ENCODE data around the gene TPGS1. TPM values are rescaled to one million over a fixed set of nuclear protein-coding genes. Genes with fewer than 3 reads are reported as not detected.

The TPGS1 gene
- total RNA-seq, 2 donors from 2014 or later = 13.3 to 14.4 TPM

GRCh38 chr19:525029-525428 is 17.7 kb downstream of the TPGS1 start:
- TF ChIP-seq, protein P1, sequence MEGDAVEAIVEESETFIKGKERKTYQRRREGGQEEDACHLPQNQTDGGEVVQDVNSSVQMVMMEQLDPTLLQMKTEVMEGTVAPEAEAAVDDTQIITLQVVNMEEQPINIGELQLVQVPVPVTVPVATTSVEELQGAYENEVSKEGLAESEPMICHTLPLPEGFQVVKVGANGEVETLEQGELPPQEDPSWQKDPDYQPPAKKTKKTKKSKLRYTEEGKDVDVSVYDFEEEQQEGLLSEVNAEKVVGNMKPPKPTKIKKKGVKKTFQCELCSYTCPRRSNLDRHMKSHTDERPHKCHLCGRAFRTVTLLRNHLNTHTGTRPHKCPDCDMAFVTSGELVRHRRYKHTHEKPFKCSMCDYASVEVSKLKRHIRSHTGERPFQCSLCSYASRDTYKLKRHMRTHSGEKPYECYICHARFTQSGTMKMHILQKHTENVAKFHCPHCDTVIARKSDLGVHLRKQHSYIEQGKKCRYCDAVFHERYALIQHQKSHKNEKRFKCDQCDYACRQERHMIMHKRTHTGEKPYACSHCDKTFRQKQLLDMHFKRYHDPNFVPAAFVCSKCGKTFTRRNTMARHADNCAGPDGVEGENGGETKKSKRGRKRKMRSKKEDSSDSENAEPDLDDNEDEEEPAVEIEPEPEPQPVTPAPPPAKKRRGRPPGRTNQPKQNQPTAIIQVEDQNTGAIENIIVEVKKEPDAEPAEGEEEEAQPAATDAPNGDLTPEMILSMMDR (IDR thresholded peaks at IDR 0.05) = no peak
- Histone ChIP-seq H3K4me1 (no peaks in the 10 kb centered on the region), H3K9ac (ENCODE audit: low read depth in 2 of 2, low read length in 2 of 2) (no peak overlapping the region), H3K27ac (no peak overlapping the region), H3K9me3 (no peaks in the 10 kb centered on the region), H3K4me3 (no peak overlapping the region), H3K36me3 (no peaks in the 10 kb centered on the region), H3K27me3 (no peaks in the 10 kb centered on the region)
- intact Hi-C loops (cut with DNase I) = no loop called here
- no peak for DNase-seq

DNA sequence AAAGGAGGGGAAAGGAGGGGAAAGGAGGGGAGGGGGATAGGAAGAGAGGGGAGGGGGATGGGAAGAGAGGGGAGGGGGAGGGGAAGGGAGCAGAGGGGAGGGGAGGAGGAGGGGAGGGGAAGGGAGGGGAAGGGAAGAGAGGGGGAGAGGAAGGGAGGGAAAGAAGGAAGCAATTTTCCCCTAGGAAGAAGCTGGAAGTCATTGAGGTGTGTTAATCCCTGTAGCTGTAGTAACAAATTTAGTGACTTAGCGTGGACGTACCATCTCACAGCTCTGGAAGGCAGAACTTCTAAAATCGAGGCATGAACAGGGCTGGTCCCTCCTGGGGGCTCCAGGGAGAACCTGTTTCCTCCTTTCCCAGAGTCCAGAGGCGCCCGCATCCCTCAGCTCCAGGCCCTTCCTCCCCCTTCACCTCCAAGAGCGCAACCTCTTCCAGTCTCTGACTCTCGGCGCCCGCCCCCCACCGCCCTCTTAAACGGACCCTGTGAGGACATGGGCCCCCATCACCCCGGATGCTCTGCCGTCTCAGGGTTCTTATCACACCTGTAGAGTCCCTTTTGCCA is 18.6 kb downstream of the TPGS1 start:
- Histone ChIP-seq H3K36me3 (no peaks in the 10 kb centered on the region), H3K27ac (no peak overlapping the region), H3K27me3 (no peaks in the 10 kb centered on the region), H3K9ac (ENCODE audit: low read depth in 2 of 2, low read length in 2 of 2) (no peak overlapping the region), H3K4me1 (no peaks in the 10 kb centered on the region), H3K9me3 (no peaks in the 10 kb centered on the region), H3K4me3 (no peak overlapping the region)
- DNase-seq = no peak
- intact Hi-C loops (cut with DNase I) = no loop called here
- TF ChIP-seq, protein P1 (IDR thresholded peaks at IDR 0.05) = no peak

- intact Hi-C loops (cut with DNase I) = no loop called here
- H3K9me3 ChIP-seq = no peaks in the 10 kb centered on the region
- no peaks in the 10 kb centered on the region for H3K27me3 ChIP-seq
- peak overlapping the region; percentile 96 for H3K27ac ChIP-seq
- DNase-seq = no peak
- H3K9ac ChIP-seq (ENCODE audit: low read depth in 2 of 2, low read length in 2 of 2) = peak overlapping the region; percentile 76 to 88
- H3K4me3 ChIP-seq = peak overlapping the region; percentile 92
- TF ChIP-seq, protein P1 (IDR thresholded peaks at IDR 0.05) = no peak
- peaks cover 13% of the 10 kb centered on the region for H3K4me1 ChIP-seq
- no peaks in the 10 kb centered on the region for H3K36me3 ChIP-seq
Measured at GRCh38 chr19:530134-531008, 23.1 kb downstream of the TPGS1 start.

GRCh38 chr19:531009-531752 is 23.9 kb downstream of the TPGS1 start:
- intact Hi-C loops (cut with DNase I) = no loop called here
- peak overlapping the region; percentile 92 for H3K4me3 ChIP-seq
- no peaks in the 10 kb centered on the region for H3K9me3 ChIP-seq
- H3K27ac ChIP-seq = peak overlapping the region; percentile 96
- no peaks in the 10 kb centered on the region for H3K36me3 ChIP-seq
- peaks cover 13% of the 10 kb centered on the region for H3K4me1 ChIP-seq
- peak; percentile 78 for DNase-seq
- peak overlapping the region; percentile 76 to 96 for H3K9ac ChIP-seq (ENCODE audit: low read depth in 2 of 2, low read length in 2 of 2)
- H3K27me3 ChIP-seq = no peaks in the 10 kb centered on the region
- TF ChIP-seq, protein P1 (IDR thresholded peaks at IDR 0.05) = no peak

DNA sequence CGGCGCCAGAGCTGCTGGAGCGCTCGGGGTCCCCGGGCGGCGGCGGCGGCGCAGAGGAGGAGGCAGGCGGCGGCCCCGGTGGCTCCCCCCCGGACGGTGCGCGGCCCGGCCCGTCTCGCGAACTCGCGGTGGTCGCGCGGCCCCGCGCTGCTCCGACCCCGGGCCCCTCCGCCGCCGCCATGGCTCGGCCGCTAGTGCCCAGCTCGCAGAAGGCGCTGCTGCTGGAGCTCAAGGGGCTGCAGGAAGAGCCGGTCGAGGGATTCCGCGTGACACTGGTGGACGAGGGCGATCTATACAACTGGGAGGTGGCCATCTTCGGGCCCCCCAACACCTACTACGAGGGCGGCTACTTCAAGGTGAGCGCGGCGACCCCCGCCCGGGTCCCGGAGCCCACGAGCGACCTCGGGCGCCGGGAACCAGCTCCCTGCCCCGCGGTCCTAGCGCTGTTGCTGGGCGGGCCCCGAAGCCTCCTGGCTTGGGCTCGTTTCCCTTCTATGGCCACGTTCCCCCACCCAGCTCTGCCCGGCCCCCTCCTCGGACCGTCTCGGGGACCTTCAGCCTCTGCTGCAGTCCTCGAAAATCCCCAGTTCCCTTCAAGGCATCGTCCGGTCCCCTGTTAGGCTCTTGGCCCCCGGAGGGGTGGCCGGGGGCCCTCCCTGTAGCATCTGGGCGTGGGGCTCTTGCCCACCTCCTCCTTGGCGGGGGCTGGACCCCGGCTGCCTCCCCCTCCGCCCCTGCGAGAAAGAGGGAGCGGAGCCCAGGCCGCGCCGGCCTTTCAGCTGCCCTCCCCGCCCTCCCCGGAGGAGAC is 24.7 kb downstream of the TPGS1 start, which contains the start of gene CDC34:
TSS of gene CDC34 (plus strand) at position 8 of the 808 bp plus-strand sequence. CDS start at position 180, 172 bp downstream.
- intact Hi-C loops (cut with DNase I) = no loop called here
- Histone ChIP-seq H3K4me3 (peak within 1 kb of the TSS; percentile 96), H3K27me3 (no peaks in the 10 kb centered on the region), H3K9me3 (no peaks in the 10 kb centered on the region), H3K9ac (ENCODE audit: low read depth in 2 of 2, low read length in 2 of 2) (peak within 1 kb of the TSS; percentile 96 to 97), H3K36me3 (no peaks in the 10 kb centered on the region), H3K4me1 (peaks cover 13% of the 10 kb centered on the region), H3K27ac (peak within 1 kb of the TSS; percentile 96)
- no peak for DNase-seq
- TF ChIP-seq, protein P1 (IDR thresholded peaks at IDR 0.05) = no peak

Data from colonic mucosa (tissue), 4 donors.